BE2C (cell line): ENCODE data around the gene SNX13. TPM values are rescaled to one million over a fixed set of nuclear protein-coding genes. Genes with fewer than 3 reads are reported as not detected.

ENCODE experiments used
- DNase-seq: peaks from one replicate; pipeline ENCODE4 v3.0.0-alpha.2; 2020
- H3K27me3 ChIP-seq: fragments of 250-450 bp; sonication (Bioruptor Pico); 2 replicates; pipeline ENCODE4 v1.5.1; 2020; ENCODE audit warnings: mild to moderate bottlenecking
- H3K36me3 ChIP-seq: fragments of 250-450 bp; sonication (Bioruptor Pico); 2 replicates; pipeline ENCODE4 v1.5.1; 2020; ENCODE audit warnings: mild to moderate bottlenecking
- H3K4me1 ChIP-seq: fragments of 250-450 bp; sonication (Bioruptor Pico); 2 replicates; pipeline ENCODE4 v1.5.1; 2020
- H3K4me3 ChIP-seq: 2 replicates; pipeline ENCODE4 v1.5.1; 2011; ENCODE audit warnings: low read depth, low read length
- H3K9me3 ChIP-seq: fragments of 250-450 bp; sonication (Bioruptor Pico); 2 replicates; pipeline ENCODE4 v1.5.1; 2020
- polyA plus RNA-seq: library from polyadenylated mRNA; unstranded; fragments of >200 nt; gene quantifications from one replicate; pipeline ENCODE4 v1.2.1, GENCODE V29; 2012; ENCODE audit warnings: low read depth, missing spikeins; ENCODE audit not compliant: insufficient read length, insufficient read depth
- TF ChIP-seq, protein P1 (sequence below): IDR thresholded peaks from 2 replicates; pipeline ENCODE4 v1.5.1; 2012; ENCODE audit warnings: mild to moderate bottlenecking, low read depth, low read length

Gene SNX13, protein sequence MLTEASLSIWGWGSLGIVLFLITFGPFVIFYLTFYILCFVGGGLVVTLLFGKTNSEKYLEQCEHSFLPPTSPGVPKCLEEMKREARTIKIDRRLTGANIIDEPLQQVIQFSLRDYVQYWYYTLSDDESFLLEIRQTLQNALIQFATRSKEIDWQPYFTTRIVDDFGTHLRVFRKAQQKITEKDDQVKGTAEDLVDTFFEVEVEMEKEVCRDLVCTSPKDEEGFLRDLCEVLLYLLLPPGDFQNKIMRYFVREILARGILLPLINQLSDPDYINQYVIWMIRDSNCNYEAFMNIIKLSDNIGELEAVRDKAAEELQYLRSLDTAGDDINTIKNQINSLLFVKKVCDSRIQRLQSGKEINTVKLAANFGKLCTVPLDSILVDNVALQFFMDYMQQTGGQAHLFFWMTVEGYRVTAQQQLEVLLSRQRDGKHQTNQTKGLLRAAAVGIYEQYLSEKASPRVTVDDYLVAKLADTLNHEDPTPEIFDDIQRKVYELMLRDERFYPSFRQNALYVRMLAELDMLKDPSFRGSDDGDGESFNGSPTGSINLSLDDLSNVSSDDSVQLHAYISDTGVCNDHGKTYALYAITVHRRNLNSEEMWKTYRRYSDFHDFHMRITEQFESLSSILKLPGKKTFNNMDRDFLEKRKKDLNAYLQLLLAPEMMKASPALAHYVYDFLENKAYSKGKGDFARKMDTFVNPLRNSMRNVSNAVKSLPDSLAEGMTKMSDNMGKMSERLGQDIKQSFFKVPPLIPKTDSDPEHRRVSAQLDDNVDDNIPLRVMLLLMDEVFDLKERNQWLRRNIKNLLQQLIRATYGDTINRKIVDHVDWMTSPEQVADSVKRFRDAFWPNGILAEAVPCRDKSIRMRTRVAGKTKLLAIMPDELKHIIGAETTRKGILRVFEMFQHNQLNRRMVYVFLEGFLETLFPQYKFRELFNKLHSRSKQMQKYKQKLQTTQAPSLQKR
- polyA plus RNA-seq: 10.5 TPM

DNA sequence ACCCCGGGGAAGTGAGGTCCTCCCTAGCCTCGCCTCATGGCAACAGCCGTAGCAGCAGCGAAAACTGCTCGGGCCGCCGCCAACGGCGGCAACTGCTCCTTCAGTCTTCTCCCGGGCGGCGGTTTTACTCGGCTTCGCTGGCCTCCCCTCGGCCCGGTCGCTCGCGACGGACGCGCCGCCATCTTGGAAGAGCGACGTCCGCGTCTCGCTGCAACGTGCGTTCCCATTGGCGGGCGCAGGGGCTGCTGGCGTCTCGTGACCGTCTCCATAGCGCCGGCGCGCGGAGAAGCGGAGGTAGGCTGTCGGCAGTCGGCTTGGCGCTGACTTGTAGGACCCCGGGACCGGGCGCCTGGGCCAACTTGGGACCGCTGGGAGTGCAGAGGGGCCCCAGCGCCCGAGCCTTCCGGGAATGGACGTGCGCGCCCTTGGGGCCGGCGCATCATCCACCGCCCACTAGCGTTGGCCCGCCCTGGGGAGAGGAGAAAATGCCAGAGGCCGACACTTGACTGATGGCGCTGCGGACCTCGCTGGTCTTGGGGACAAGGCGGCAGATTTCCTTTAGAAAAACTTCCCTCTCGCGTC lies at the start of gene SNX13:
Gene SNX13, minus strand, starts transcription at position 193 of the 582 bp plus-strand sequence. CDS start 199 bp downstream, outside the sequence.
- no peaks in the 10 kb centered on the region for H3K36me3 ChIP-seq
- H3K9me3 ChIP-seq: no peaks in the 10 kb centered on the region
- no peaks in the 10 kb centered on the region; the same call in 1 of the 2 replicates for H3K27me3 ChIP-seq
- H3K4me3 ChIP-seq: peak within 1 kb of the TSS; percentile 95
- DNase-seq: peak; percentile 96
- 0 out of 2 replicates have a peak, but pooled peaks cover 2% of the 10 kb centered on the region for H3K4me1 ChIP-seq
- TF ChIP-seq, protein P1, sequence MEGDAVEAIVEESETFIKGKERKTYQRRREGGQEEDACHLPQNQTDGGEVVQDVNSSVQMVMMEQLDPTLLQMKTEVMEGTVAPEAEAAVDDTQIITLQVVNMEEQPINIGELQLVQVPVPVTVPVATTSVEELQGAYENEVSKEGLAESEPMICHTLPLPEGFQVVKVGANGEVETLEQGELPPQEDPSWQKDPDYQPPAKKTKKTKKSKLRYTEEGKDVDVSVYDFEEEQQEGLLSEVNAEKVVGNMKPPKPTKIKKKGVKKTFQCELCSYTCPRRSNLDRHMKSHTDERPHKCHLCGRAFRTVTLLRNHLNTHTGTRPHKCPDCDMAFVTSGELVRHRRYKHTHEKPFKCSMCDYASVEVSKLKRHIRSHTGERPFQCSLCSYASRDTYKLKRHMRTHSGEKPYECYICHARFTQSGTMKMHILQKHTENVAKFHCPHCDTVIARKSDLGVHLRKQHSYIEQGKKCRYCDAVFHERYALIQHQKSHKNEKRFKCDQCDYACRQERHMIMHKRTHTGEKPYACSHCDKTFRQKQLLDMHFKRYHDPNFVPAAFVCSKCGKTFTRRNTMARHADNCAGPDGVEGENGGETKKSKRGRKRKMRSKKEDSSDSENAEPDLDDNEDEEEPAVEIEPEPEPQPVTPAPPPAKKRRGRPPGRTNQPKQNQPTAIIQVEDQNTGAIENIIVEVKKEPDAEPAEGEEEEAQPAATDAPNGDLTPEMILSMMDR: peak; percentile 21; the same call in 1 of the 2 replicates

DNA sequence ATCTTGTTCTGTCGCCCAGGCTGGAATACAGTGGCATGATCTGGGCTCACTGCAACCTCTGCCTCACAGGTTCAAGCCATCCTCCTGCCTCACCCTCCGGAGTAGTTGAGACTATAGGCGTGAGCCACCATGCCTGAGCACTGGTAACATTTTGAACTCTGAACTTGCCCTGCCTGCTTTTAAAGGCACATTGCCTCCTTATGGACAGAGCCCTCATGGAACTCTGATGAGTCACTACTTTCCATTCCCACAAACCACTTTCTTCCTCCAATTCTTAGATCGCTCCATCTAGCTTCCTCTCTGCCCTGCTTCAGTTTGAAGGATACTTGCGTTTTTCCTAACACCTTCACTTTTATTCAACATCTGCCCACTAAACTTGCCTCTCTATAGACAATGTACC lies 49.3 kb upstream of the SNX13 start:
- Histone ChIP-seq H3K4me3 (no peak overlapping the region), H3K9me3 (no peaks in the 10 kb centered on the region), H3K27me3 (peaks cover 3% of the 10 kb centered on the region; the same call in 1 of the 2 replicates), H3K4me1 (no peaks in the 10 kb centered on the region), H3K36me3 (no peaks in the 10 kb centered on the region)
- no peak for DNase-seq
- TF ChIP-seq, protein P1: no peak

DNA sequence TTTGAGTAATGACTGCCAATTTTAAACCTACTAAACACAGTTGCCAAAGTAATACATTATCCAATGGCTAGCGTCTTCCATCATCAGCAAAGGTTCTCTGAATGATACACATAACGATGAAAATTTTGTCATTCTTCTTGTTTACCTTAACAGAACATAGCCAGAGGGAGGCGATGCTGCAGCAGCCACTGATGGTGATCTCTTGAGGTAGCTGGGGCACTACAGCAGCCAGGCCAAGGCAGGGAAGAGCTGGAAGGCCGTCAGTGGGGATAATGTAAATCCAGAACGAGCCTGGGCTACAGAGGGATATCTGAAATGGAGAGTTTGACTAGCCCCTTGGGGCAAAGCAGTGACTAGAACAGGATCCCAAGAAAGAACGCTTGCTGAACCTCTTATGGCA lies 48.6 kb upstream of the SNX13 start:
- H3K4me3 ChIP-seq: no peak overlapping the region

DNA sequence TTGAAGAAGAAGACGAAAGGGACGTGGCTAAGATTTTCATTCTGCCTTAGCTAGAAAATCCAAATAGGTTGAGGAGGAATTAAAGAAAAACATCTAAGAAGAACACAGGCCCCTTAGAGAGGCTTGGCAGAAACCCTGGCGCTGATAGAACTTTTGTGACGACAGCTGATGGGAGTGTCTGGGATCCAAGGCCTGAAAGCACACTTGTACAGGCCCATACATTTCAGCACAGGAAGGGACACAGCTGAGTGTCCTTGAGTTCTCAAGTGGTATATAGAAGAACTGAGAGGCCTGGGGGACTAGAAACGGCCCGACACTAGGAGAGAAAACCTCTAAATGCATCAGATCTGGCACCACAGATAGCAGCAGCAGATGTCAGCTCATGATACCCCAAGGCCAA lies 47.8 kb upstream of the SNX13 start:
- TF ChIP-seq, protein P1: no peak
- H3K27me3 ChIP-seq: peaks cover 3% of the 10 kb centered on the region; the same call in 1 of the 2 replicates

More for the DNA sequence above, 48.6 kb upstream of the SNX13 start:
- Histone ChIP-seq H3K36me3 (no peaks in the 10 kb centered on the region), H3K27me3 (peaks cover 3% of the 10 kb centered on the region; the same call in 1 of the 2 replicates), H3K4me1 (no peaks in the 10 kb centered on the region), H3K9me3 (no peaks in the 10 kb centered on the region)
- no peak for DNase-seq
- TF ChIP-seq, protein P1: no peak

DNA sequence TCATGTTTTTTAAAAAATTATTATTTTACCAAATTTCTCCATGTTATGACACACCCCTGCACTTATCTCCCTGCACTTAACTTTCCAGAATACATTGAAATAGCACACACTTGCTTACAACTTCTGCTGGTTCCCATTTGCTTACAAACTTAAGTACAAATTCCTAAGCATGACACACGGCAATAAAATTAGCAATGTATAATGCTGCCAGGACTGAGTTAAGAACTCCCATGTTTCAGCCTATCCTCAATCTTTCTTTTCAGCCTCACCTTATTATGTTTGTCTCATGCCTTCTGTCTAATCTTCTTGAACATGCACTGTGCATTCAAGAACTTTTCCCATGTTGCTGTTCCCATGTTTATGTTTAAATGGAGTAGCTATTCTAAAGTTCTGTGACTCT lies 46.6 kb upstream of the SNX13 start:
- H3K27me3 ChIP-seq: peaks cover 6% of the 10 kb centered on the region; the same call in 1 of the 2 replicates
- no peaks in the 10 kb centered on the region for H3K9me3 ChIP-seq
- TF ChIP-seq, protein P1: no peak
- no peak for DNase-seq
- H3K36me3 ChIP-seq: no peaks in the 10 kb centered on the region
- H3K4me3 ChIP-seq: no peak overlapping the region
- H3K4me1 ChIP-seq: no peaks in the 10 kb centered on the region

More for the DNA sequence above, 47.8 kb upstream of the SNX13 start:
- DNase-seq: no peak
- Histone ChIP-seq H3K4me3 (no peak overlapping the region), H3K36me3 (no peaks in the 10 kb centered on the region), H3K9me3 (no peaks in the 10 kb centered on the region), H3K4me1 (no peaks in the 10 kb centered on the region)
